ENCODE results near the gene PLA2G4D.

The PLA2G4D gene

DNA sequence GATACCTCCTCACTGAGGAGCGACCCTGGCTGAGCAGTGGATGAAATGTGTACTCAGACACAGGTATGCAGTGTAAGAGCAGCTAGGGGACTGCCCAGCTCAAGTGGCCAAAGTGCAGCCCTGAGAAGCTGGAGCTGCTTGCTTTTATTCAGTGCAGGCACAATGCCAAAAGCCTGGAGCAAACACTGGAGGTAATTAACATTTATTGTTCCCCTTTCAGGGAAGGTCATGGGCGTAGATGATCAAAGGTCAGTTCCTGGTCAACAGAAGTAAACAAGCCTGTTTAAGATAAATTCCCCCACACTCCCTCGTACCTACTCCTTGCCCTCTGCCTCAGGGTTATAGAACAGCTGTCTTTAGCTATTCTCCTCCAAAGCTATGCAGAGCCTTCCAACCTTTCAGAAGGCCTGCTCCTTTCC lies 44.6 kb upstream of the PLA2G4D start:
- no peaks in the 10 kb centered on the region for H3K79me2 ChIP-seq (ENCODE audit: insufficient read depth, low read length)
- H3K4me3 ChIP-seq (ENCODE audit: insufficient read depth, low read length, poor library complexity, severe bottlenecking), result no peak overlapping the region
- H2AFZ ChIP-seq (ENCODE audit: low read depth, low read length, severe bottlenecking), result no peak overlapping the region
- no peak overlapping the region for H3K9ac ChIP-seq (ENCODE audit: low read length)
- H3K4me2 ChIP-seq (ENCODE audit: low read depth, low read length, poor library complexity, severe bottlenecking), result no peak overlapping the region
- no peaks in the 10 kb centered on the region for H3K36me3 ChIP-seq (ENCODE audit: low read length)
- H4K20me1 ChIP-seq (ENCODE audit: low read depth, low read length), result no peaks in the 10 kb centered on the region
- H3F3A ChIP-seq (ENCODE audit: insufficient read depth), result no peaks in the 10 kb centered on the region
- no peaks in the 10 kb centered on the region for H3K9me2 ChIP-seq (replicated peaks; ENCODE audit: insufficient read depth, low read length)
- H3K27me3 ChIP-seq (ENCODE audit: low read length), result no peaks in the 10 kb centered on the region
- TF ChIP-seq, protein P1, sequence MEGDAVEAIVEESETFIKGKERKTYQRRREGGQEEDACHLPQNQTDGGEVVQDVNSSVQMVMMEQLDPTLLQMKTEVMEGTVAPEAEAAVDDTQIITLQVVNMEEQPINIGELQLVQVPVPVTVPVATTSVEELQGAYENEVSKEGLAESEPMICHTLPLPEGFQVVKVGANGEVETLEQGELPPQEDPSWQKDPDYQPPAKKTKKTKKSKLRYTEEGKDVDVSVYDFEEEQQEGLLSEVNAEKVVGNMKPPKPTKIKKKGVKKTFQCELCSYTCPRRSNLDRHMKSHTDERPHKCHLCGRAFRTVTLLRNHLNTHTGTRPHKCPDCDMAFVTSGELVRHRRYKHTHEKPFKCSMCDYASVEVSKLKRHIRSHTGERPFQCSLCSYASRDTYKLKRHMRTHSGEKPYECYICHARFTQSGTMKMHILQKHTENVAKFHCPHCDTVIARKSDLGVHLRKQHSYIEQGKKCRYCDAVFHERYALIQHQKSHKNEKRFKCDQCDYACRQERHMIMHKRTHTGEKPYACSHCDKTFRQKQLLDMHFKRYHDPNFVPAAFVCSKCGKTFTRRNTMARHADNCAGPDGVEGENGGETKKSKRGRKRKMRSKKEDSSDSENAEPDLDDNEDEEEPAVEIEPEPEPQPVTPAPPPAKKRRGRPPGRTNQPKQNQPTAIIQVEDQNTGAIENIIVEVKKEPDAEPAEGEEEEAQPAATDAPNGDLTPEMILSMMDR (IDR thresholded peaks at IDR 0.05; ENCODE audit: insufficient read depth, low read length, poor library complexity, severe bottlenecking), result no peak
- no peak for TF ChIP-seq EZH2phosphoT487 (conservative IDR thresholded peaks at IDR 0.05; ENCODE audit: low read length)
- H3K27ac ChIP-seq (ENCODE audit: low read depth, low read length), result no peak overlapping the region
- no peaks in the 10 kb centered on the region for H3K9me3 ChIP-seq (ENCODE audit: insufficient read depth, low read length)

DNA sequence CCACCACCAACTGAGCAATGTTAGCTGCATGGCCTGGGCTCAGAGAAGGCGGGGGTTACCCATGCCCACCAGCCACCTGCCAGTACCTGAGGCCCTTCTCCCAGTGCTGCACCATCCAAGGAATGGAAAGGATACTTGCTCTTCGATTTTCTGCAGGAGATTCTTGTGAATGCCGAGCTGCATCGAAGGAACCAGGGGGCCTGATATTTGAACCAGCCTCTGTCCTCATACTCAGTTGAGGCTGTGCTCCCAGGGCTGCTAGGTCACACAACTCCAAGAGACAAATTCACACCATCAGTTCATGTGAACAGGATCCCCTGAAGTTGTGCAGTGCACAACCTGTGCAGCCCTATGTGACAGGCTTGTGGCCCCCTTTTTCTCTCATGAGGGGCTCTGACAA lies 44.0 kb upstream of the PLA2G4D start:
- Histone ChIP-seq H3K4me2 (ENCODE audit: low read depth, low read length, poor library complexity, severe bottlenecking) (no peak overlapping the region), H3K27me3 (ENCODE audit: low read length) (no peaks in the 10 kb centered on the region), H3K36me3 (ENCODE audit: low read length) (no peaks in the 10 kb centered on the region), H2AFZ (ENCODE audit: low read depth, low read length, severe bottlenecking) (no peak overlapping the region), H3K9me2 (replicated peaks; ENCODE audit: insufficient read depth, low read length) (no peaks in the 10 kb centered on the region), H3K4me3 (ENCODE audit: insufficient read depth, low read length, poor library complexity, severe bottlenecking) (no peak overlapping the region), H3K79me2 (ENCODE audit: insufficient read depth, low read length) (no peaks in the 10 kb centered on the region), H3K27ac (ENCODE audit: low read depth, low read length) (no peak overlapping the region), H4K20me1 (ENCODE audit: low read depth, low read length) (no peaks in the 10 kb centered on the region), H3K9ac (ENCODE audit: low read length) (no peak overlapping the region), H3F3A (ENCODE audit: insufficient read depth) (no peaks in the 10 kb centered on the region), H3K9me3 (ENCODE audit: insufficient read depth, low read length) (no peaks in the 10 kb centered on the region)
- TF ChIP-seq, protein P1 (IDR thresholded peaks at IDR 0.05; ENCODE audit: insufficient read depth, low read length, poor library complexity, severe bottlenecking), result no peak
- TF ChIP-seq EZH2phosphoT487 (conservative IDR thresholded peaks at IDR 0.05; ENCODE audit: low read length), result no peak

DNA sequence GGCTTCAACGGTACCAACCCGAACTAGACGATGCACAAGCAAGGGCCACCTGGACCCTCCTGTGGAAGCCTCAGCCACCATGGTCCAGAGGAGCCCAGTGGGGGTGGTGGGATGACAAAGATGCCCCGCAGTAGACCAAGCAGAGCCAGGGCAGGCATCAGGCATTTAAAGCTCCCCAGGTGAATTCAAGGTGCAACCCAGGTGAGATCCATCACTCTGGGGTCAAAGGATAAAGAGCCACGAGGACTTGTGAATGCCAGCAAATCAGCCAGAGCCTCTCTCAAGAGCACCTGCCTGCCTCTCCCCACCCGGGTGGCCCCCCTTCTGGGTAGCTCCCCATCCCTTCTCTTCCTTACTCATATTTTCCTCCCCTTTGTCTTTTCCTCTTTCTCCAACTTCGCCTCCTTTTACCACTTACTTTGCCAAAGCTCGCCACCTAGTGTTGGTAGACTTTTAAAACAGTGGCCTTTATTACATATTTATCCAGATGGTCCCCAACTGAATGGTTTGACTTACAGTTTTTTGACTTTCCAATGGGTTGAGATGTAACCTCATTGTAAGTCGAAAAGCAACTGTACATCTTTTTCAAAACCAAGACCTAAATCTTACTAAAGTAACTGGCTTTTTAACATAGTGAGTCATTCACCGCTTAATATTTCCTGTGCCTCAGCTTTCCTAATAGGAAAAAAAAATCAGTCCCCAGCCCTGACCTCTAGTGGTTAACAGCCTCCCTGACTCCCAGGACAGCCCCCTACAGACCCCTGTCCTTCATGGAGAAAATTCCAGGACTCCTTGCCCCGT lies 43.3 kb upstream of the PLA2G4D start:
- no peak overlapping the region for H2AFZ ChIP-seq (ENCODE audit: low read depth, low read length, severe bottlenecking)
- TF ChIP-seq, protein P1 (IDR thresholded peaks at IDR 0.05; ENCODE audit: insufficient read depth, low read length, poor library complexity, severe bottlenecking), result peak; percentile 65
- TF ChIP-seq EZH2phosphoT487 (conservative IDR thresholded peaks at IDR 0.05; ENCODE audit: low read length), result no peak
- no peaks in the 10 kb centered on the region for H3K9me2 ChIP-seq (replicated peaks; ENCODE audit: insufficient read depth, low read length)
- no peaks in the 10 kb centered on the region for H4K20me1 ChIP-seq (ENCODE audit: low read depth, low read length)
- no peaks in the 10 kb centered on the region for H3K27me3 ChIP-seq (ENCODE audit: low read length)
- H3F3A ChIP-seq (ENCODE audit: insufficient read depth), result no peaks in the 10 kb centered on the region
- H3K9me3 ChIP-seq (ENCODE audit: insufficient read depth, low read length), result no peaks in the 10 kb centered on the region
- no peaks in the 10 kb centered on the region for H3K36me3 ChIP-seq (ENCODE audit: low read length)
- no peak overlapping the region for H3K9ac ChIP-seq (ENCODE audit: low read length)
- no peak overlapping the region for H3K4me2 ChIP-seq (ENCODE audit: low read depth, low read length, poor library complexity, severe bottlenecking)
- no peak overlapping the region for H3K27ac ChIP-seq (ENCODE audit: low read depth, low read length)
- no peak overlapping the region for H3K4me3 ChIP-seq (ENCODE audit: insufficient read depth, low read length, poor library complexity, severe bottlenecking)
- no peaks in the 10 kb centered on the region for H3K79me2 ChIP-seq (ENCODE audit: insufficient read depth, low read length)
